HEK293T (cell line): ENCODE measurements around the gene DEFB108B.
A peak's percentile ranks its signal among the peaks of the same experiment; 100 is the strongest.
"Not testable (repeated sequence)": the region's sequence is repeated elsewhere in the genome, so short reads cannot be mapped to it uniquely, and the experiment has no call there.

Experiments used
- CTCF ChIA-PET: fragments of 350-600 bp; formaldehyde crosslinking; extraction: SDS; loops from one replicate; lab custom pipeline; 2021; ENCODE audit warnings: antibody characterized with exemption, inconsistent platforms; lab: Yijun Ruan, JAX
- POLR2A ChIA-PET: fragments of 350-600 bp; formaldehyde crosslinking; extraction: SDS; loops from one replicate; lab custom pipeline; 2020; ENCODE audit warnings: antibody characterized with exemption, inconsistent platforms; lab: Yijun Ruan, JAX
- DNase-seq: peaks from one replicate; pipeline ENCODE4 v3.0.0; 2012; ENCODE audit warnings: mixed read lengths; ENCODE audit errors: extremely low spot score
- ELF4 ChIP-seq: fragments of 450-650 bp; IDR thresholded peaks from 2 replicates; pipeline ENCODE4 v1.6.1; 2017; ENCODE audit warnings: antibody characterized with exemption
- FOXK2 ChIP-seq: fragments of 450-650 bp; IDR thresholded peaks from 2 replicates; pipeline ENCODE4 v1.6.1; 2016; ENCODE audit warnings: mild to moderate bottlenecking
- LEF1 ChIP-seq: fragments of 450-650 bp; IDR thresholded peaks from 2 replicates; pipeline ENCODE4 v1.6.1; 2017; ENCODE audit warnings: mild to moderate bottlenecking, borderline replicate concordance
- TARDBP ChIP-seq: fragments of 450-650 bp; IDR thresholded peaks from 2 replicates; pipeline ENCODE4 v1.6.1; 2016
- ZNF384 ChIP-seq: fragments of 450-650 bp; IDR thresholded peaks from 2 replicates; pipeline ENCODE4 v1.6.1; 2016

Gene DEFB108B

GRCh38 chr11:71802874-71803273 lies 30.1 kb upstream of the DEFB108B start:
- CTCF ChIA-PET, DNase-seq, POLR2A ChIA-PET: not testable (repeated sequence)

GRCh38 chr11:71804158-71804947 lies 28.6 kb upstream of the DEFB108B start:
- POLR2A ChIA-PET, CTCF ChIA-PET, DNase-seq: not testable (repeated sequence)

GRCh38 chr11:71812529-71812928 lies 20.5 kb upstream of the DEFB108B start:
- CTCF ChIA-PET, DNase-seq, POLR2A ChIA-PET: not testable (repeated sequence)

- POLR2A ChIA-PET, CTCF ChIA-PET: not testable (repeated sequence)
- DNase-seq, result peak; percentile 71
These were observed 19.3 kb upstream of the DEFB108B start for GRCh38 chr11:71813481-71814355.

GRCh38 chr11:71821539-71821938 lies 11.5 kb upstream of the DEFB108B start:
- DNase-seq, POLR2A ChIA-PET, CTCF ChIA-PET: not testable (repeated sequence)

GRCh38 chr11:71829247-71829646 lies 3.8 kb upstream of the DEFB108B start:
- POLR2A ChIA-PET, CTCF ChIA-PET, DNase-seq: not testable (repeated sequence)

- CTCF ChIA-PET, POLR2A ChIA-PET, DNase-seq: not testable (repeated sequence)
These were observed 3.3 kb upstream of the DEFB108B start for GRCh38 chr11:71829686-71830085.

- DNase-seq, result not testable (repeated sequence)
These were observed 9.7 kb downstream of the DEFB108B start for GRCh38 chr11:71842720-71843119.

GRCh38 chr11:71843355-71843754 lies 10.4 kb downstream of the DEFB108B start:
- CTCF ChIA-PET, POLR2A ChIA-PET, DNase-seq: not testable (repeated sequence)

More at GRCh38 chr11:71842720-71843119, 9.7 kb downstream of the DEFB108B start:
- POLR2A ChIA-PET, CTCF ChIA-PET: not testable (repeated sequence)

GRCh38 chr11:71843858-71844257 lies 10.9 kb downstream of the DEFB108B start:
- no peak for DNase-seq
- TF ChIP-seq ELF4, result no peak
- no peak for TF ChIP-seq TARDBP
- TF ChIP-seq FOXK2, result no peak
- no peak for TF ChIP-seq ZNF384
- no peak for TF ChIP-seq LEF1
- ChIA-PET POLR2A (no interaction called here), CTCF (no interaction called here)

- POLR2A ChIA-PET, DNase-seq, CTCF ChIA-PET: not testable (repeated sequence)
These were observed 20.9 kb downstream of the DEFB108B start for GRCh38 chr11:71853895-71854294.

GRCh38 chr11:71855880-71856279 lies 22.9 kb downstream of the DEFB108B start:
- DNase-seq, CTCF ChIA-PET, POLR2A ChIA-PET: not testable (repeated sequence)

- CTCF ChIA-PET, result interaction anchor here (0.6 kb wide), 1 partner anchor 430 kb away, joined by 3 read pairs; no protein-coding TSS in a partner anchor
- DNase-seq, POLR2A ChIA-PET: not testable (repeated sequence)
These were observed 27.8 kb downstream of the DEFB108B start for GRCh38 chr11:71860835-71861234.
